NCI-H69 (cell line): ENCODE measurements around the gene ADRA2B.

Experiments used
- DNase-seq: peaks from one replicate; lab custom pipeline; 2025; lab: John Stamatoyannopoulos, UW

The ADRA2B gene

DNA sequence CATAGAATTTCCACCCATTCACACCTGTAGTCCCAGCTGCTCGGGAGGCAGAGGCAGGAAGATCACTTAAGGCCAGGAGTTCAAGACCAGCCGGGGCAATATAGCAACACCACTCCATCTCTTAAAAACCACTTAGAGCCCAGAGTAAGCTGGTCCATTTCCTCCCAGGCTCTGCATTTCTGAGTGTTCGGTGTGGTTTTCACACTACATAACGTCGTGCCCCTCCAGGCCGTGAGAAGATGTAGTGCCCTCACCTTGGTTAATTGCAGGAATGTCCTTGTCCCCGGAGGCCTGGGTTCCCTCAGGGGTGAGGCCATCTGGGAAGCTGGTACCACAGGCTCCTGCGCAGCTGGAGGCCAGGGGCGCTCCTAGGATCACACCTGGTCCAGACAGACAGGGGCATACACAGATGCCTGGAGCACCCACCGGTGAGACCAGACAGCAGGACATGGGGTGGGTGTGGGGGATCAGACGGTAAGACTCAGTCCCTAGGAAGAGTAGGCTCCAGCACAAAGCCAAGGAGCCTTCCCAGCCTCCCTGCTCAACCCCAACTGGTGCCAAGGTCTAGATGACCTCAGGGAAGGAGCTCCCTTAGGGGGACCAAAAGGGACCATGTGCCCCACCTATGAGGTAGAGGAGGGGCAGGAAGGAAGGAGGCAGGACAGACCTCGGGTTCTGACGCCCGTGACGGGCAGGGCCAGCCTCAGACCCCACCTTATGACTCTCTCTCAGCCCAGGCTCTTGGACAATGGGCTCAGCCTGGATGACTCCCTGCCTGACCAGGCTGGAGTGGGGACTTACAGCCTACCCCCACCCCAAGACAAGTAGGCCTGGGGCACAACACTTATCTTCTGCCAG is 21.2 kb upstream of the ADRA2B start:
- no peak for DNase-seq

DNA sequence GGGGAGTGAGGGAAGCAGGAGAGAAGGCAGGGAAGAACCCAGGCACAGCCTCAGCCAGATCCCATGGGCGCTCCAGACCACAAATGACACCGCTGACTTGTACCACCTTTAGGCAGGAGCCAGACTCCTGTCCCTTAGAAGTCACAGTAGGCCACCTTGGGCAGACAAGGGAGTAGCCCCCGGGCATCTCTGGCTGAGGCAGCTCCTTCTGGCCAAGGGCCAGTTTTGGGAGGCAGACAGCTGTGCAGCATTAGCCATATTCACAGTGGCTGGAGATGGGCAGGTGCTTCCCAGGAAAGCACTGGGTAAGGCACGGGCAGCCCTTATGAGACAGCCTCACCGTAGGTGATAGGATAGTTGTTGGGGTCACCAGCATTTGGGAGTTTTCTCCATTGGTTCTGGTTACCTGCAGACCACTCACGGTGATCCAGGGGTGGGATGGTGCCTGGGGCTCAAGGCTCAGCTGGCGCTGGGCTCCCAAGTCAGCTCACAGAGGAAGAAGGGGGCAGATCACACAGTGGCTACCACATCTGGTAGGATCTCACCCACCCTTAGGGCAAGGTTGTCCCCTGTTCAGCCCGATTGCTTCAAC is 19.9 kb upstream of the ADRA2B start:
- DNase-seq: peak; percentile 79

DNA sequence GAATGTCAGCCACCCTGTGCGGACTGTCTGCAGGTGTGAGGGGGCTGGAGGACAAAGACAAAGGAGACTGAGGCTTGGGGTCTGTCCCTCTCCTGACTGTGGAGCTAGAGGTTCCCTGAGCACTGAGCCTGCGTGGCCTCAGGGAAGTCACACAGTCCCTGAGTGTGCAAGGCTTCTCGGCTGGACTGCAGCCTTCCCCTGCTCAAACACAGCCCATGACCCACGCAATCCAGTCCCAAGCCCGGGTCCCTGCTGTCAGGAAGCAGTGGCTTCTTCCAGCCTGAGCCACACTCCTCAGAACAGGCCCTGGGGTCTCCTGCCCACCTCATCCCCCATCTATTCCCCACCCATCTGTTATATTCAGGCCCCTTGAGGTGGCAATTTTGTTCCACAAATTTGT is 19.2 kb upstream of the ADRA2B start:
- DNase-seq: no peak

DNA sequence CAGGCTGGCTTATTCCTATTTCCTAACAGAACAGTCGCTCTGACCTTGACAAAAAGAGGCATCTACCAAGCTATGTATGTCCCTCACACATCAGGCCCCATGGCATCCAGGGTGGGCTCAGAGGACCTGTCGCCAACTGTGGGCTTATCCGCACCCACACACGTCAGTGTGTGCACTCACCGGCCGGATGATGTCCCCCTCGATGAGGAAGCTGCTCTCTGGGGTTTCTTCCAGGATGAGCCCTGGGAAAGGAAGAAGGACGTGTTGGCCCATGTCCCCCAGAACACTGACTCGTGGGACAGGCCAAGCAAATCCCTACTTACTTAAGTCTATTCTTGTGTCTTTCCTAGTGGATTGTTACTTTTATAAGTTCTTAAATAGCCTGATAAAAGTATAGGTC is 18.8 kb upstream of the ADRA2B start:
- DNase-seq: no peak

DNA sequence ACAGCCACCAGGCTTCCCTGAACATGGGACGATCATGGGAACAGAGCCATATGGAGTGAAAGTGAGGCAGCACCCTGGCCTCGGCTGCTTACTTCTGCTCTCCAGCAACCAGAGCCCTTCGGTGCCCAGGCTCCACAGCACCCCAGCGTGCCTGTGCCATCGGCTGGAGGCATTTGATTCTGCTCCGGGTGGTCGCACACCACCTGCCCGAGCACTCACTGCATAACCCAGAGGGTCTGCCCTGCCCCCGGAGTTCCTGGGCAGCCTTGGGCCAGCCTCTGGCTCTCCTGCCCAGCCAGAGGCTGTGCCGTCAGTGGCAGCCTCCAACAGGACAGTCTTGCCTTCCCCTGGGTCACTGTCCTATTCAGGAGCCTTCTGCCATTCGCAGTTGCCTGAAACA is 18.1 kb upstream of the ADRA2B start:
- no peak for DNase-seq

DNA sequence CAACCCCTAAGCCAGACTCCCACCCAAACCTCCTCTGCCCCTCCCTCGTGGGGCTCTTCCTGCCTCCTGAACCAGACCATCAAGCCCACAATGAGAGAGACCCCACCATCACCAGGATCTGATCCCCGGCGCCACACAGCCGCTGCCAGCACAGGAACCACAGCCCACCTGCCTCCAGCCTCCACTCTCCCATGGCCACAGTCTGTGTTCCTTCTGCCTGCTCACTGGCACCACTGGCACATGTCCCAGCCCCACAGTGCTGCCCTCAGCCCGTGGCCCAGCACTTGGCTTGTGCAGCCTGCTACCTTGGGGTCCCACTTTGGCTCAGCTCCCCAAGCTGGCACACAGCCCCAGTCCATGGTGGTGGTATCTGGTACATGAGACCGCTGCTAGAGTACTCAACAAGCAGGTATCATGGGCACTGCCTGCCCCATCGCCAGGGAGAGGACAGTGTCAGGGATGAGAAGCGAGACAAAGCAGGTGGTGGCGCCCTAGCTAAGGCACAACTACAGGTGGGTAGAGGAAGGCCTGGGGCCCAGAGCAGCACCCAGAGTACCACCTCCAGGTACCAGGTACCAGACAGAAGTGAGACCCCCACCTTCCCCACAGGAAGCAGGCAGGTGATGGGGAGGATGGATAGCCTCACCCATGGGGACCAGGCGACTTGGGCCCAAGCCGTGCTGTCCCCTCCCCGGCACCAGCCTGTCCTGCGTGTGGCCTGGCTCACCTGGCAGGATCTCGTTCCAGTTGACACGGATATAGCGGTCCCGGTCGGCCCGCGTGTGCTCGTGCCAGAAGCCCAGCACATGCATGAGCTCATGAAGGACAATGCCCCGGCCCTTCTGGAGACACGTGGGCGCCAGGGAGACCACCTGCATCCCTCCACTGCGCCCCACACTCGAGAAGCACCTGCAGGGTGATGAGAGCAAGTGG is 15.7 kb upstream of the ADRA2B start:
- no peak for DNase-seq

DNA sequence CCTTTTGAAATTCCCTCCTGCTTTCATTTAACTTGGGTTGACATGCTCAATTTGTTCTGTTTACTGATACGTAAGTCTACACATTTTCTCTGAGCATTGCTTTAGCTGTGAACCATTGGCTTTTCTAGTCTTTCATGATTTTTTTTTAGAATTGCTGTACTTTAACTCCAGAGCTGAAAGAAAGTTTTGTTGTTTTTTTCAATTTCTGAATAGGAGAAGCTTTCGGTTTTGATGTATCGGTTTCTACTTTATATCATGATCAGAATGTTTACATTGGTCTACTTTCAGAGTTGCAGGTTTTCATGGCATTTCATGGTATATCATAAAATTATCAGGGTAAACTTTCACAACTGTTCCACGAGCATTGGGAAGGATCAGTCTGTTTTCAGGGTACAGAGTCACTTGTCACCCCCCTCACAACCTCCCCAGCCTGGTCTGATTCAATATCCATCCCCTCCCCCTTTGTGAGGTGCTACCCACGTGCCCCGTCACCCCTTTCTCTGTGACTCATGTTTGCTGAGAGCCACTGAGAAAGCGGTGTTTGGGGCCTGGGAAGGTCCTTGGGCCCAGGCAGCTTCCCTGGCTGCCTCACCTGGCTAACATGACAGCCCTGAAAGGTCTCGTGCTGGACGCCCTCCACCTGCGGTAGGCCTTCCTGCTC is 14.9 kb upstream of the ADRA2B start:
- no peak for DNase-seq

DNA sequence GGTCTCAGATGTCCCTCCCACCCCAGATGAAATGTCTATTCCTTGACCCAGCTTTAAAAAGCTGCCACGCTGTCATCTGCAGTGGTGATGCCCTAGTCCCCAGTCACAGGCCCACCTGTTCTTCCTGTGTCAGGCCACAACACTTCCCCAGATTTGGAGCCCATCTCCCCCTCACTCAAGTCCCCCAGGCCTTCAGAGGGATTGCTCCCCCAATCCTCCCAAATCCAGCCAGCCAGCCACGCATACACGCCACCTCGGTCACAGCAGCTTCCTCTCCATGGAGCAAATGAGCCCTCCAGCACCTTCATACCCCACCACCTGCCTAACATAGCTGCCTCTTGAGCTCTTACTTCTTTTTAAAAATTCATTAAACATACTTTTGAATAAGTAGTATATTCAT is 14.1 kb upstream of the ADRA2B start:
- no peak for DNase-seq

DNA sequence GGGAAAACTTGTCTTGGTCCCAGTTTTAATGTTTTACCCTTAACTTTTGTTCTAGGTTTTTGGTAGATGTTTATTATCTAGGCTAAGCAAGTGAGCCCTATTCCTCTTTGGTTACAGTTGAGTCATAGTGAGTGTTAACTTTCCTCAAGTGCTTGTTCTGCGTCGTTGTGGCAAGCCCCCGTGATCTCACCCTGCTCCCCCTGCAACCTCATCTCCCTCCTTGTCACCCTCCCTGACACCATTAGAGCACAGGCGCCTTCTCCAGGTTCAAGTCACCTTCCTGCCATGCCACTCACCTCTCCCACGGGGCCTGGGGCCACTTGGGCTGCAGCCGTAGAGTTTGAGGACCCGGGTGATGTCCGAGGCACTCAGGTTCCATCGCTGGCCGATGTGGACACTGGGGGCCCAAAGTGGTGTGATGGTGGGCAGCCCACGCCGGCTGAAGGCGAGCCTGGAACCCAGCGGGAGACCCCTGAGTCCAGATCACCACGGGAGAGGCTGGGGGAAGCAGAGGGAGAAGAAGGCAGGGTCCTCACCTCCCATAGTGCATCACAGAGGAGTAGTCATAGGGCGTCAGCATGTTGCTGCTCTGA is 13.3 kb upstream of the ADRA2B start:
- DNase-seq: no peak

DNA sequence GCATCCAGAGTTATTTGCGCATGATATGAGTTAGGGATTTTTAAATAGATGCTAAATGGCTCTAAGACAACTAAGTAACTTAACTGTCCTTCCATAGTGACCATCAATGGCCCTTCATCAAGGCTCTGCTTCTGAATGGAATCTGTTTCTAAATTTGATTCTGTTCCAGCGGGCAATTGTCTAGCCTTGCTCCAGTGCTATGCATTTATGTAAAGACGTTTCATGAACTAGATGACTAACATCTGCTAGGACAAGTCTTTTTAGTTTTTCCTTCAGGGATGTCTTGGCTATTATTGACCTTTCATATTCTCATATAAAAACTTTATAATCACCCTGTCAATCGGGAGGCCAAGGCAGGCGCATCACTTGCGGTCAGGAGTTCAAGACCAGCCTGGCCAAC is 12.1 kb upstream of the ADRA2B start:
- no peak for DNase-seq

DNA sequence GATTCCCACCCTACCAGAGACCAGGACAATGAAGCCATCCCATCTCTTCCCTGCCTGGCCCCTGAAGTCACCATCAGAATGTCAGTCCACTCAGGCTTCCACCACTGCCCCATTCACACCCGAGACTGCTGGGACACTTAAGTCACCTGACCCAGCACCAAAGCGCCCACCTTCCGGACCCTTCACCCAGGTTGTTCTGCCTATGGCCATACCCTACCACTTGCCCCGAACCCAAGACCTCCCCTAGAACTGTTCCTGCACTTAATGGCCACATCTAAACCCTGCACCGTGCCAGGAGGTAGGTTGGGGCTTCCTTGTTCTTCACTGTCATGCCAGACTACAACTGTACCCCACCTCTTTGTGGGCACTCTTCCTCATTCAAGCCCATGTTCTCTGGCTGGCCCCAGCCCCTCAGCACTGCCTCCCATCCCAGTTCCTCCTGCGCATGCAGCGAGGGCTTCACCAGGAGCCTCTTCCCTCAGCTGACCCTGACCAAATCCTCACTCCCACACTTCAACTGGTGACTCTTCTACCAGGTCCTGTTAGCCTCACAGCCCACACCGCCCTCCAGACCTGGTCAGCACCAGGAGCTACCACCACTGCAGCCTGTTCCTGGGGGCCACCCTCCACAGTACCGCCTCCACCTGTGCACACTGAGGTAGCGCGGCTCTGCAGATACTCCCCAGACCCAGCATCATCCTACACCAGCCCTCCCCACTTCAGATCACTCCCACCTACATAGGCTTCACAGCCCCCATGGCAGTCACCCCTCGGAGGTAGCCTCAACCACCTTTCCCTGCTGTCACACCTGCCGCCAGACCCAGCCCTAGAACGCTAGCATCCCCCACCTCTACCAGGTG is 8.3 kb upstream of the ADRA2B start:
- DNase-seq: no peak

DNA sequence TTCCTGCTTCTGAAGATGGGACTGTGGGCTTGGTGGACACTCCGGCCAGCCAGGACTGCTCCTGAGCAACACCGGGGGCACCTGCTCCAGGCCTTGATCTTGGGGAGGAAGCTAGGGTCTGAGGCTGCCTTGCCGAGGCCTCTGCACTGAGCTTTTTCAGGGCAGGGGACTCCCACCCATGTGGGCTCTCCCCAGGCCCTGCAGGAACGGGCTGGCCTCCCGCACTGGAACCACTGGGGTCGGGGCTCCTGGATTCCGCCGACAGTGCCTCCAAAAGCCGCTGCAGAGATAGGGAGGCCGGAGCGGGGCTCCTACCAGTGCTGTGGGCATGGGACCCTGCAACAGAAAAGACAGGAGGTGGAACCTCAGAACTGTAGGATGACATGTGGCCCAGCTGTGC is 7.6 kb upstream of the ADRA2B start:
- DNase-seq: no peak

DNA sequence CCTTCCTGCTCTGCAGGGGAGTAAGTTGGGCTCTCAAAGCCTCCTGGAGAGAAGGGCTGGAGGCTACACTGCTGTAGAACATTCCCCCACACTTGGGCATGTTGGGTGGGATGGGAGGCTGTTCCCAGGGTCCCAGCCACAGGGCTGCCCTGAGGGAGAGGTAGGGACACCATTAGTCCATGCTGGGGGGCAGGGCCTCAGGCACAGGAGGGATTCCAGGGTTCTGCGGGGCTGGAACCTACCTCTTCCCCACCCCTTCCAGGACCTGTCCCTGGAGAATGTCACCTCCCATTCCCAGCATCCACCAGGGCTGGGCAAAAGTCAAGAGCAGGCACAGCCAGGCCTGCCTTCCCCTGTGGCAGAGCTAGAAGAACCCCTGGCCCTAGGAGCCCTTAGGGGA is 6.9 kb upstream of the ADRA2B start:
- no peak for DNase-seq

DNA sequence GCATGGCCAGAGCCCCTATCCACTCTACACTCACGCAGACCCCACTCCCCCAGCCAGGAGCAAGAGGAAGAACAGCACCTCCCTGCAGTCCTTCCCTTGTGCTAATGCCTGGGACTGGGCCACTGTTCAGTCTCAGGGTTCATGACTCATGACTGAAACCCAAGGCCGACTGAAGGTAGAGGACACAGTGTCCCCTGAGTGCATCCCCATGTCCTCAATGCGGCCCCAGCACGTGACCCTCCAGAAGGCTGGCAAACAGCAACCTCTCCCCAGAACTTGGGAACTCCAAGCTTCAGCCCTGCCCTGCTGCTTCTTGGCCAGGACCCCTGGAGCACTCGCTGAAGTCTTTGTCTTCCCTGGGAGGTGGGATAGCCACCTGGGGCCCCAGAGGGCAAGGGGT is 6.0 kb upstream of the ADRA2B start:
- DNase-seq: no peak

DNA sequence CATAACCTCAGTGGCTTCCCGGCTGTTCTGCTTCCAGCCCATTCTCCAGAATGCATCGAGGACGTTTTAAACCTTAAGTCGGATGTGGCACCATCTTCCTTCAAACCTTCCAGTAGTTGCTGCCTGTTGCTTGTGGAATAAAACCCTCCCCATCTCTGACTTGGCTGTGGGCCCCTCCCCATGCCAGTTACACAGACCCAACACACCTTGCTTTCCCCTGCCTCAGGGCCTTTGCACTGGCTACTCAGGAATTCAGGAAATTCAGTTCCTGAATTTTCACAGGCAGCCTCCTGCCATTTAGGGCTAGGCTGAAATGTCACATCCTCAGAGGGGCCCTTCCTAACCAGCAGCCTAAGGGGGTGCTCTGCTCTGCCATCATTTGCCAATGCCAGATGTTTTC is 5.0 kb upstream of the ADRA2B start:
- no peak for DNase-seq

DNA sequence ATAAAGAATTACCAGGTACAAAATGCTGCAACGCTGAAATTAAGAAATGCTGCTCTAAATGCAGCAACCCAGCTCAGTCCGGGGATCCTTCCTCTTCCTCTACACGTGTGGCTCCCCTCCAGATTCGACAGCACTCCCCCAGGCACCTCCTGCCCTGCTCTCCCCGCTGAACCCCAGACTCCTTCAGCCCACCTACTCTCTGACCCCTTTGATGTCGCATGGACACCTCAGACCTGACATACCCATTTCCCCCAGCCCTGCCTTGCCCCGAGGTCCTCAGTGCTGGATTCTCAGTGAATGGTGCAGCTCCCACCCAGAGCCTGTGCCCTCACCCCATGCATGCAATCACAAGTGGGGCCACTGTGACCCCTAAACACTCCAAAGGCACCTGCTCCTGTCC is 4.6 kb upstream of the ADRA2B start:
- DNase-seq: no peak

DNA sequence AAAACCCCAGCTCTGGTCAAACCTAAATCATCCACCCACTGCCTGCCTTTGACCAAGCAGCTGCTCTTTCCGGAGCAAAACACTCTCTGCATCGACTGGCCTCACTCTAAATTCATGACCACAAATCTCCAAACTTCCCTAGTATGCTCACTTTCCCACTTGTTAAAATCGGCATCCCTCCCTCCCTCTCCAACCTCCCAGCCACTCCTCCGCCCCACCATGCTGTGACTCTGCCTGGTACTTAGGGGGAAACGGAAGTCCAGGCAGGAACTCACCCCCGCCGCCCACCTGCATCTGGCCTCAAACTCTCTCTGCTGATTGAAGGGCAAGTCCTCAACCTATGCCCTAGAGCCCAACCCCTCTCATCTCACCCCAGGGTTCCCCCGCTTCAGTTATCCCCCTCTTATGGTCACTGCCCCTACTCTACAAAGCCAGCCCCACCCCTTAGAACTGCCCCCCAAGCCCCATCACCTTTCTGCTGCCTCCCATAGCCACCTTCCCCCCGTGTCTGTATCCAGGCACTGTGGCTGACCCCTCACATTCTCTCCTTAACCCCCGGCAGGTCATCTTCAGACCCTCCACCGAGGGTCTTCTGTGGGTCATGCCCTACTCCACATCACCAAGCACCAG is 3.8 kb upstream of the ADRA2B start:
- no peak for DNase-seq

DNA sequence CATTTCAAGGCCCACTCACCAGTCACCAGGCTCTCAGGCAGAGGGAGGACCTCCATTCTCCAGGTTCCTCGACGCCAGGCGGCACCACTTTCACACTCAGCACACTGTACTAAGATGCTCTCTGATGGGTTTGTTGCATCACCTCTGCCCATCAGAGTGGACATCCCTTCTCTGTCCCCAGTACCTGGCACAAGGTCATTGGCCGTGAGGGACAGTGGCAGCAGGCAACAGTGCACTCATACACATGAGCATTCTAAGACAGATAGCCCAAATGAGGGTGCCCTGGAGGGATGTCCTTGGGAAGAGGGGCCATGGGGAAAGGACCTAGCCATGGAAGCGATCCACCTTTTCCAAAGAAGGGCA is 3.0 kb upstream of the ADRA2B start:
- DNase-seq: no peak

DNA sequence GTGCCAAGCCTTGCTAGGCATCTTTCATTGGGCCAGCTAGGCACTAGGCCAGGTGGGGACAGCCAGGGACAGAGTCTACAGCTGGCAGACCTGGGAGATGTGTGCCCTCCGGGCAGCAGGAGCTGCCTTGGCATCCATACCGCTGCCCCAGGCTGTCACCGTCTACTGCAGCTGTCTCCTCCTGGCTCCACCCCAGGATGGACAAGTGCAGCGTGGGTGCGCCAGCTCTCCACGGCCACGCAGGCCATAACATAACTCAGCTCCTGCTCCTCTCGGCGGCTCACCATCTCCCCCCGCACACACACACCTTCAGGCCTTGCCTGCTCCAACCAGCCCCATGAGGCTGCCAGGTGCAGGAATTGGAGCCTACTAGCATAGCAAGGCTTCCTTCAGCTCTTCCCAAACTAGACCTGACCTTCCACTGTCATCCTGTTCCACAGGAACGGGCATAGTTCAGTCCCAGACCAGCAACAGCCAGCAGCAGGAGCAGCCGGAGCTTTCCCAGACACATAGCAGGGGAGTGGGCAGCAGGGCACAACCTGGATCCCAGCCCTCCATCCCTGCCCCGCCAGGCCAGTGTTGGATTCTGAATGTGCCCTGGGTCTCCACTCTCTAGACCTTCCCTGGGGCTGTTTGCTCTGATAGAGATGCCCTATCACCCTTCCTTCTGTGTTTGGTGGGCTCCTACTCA is 2.5 kb upstream of the ADRA2B start:
- peak; percentile 20 for DNase-seq
